GM10248 (cell line): ENCODE measurements around the gene WNK4.

ENCODE experiments used
- CTCF ChIA-PET: fragments of 300-600 bp; sonication (Branson Sonifier 250); formaldehyde crosslinking; extraction: SDS; loops from one replicate; lab custom pipeline; 2021; ENCODE audit warnings: antibody characterized with exemption; lab: Yijun Ruan, JAX
- POLR2A ChIA-PET: fragments of 350-650 bp; sonication (Branson Sonifier 250); formaldehyde crosslinking; extraction: SDS; loops from one replicate; lab custom pipeline; 2020; ENCODE audit warnings: antibody characterized with exemption; lab: Yijun Ruan, JAX
- DNase-seq: peaks from one replicate; pipeline ENCODE4 v3.0.0; 2012; ENCODE audit errors: extremely low spot score
- CTCF ChIP-seq: IDR thresholded peaks from 2 replicates; pipeline ENCODE4 v1.5.1; 2012; ENCODE audit warnings: mild to moderate bottlenecking, low read depth; ENCODE audit errors: extremely low read depth, missing control alignments, control extremely low read depth

Gene WNK4

GRCh38 chr17:42748202-42748907, 32.1 kb upstream of the WNK4 start:
- ChIA-PET POLR2A (no interaction called here), CTCF (interaction anchor here (1.3 to 8.3 kb wide), 4 partner anchors 13 to 276 kb away, joined by 3 to 99 read pairs (median 12); partner anchors contain the start of genes PSMC3IP and RAMP2)
- DNase-seq = no peak
- TF ChIP-seq CTCF = no peak

GRCh38 chr17:42748908-42749798, 31.3 kb upstream of the WNK4 start:
- no peak for DNase-seq
- CTCF ChIA-PET = interaction anchor here (0.9 to 8.3 kb wide), 4 partner anchors 12 to 172 kb away, joined by 3 to 99 read pairs (median 11); partner anchors contain the start of genes PSMC3IP and RAMP2
- POLR2A ChIA-PET = interaction anchor here (0.6 to 0.7 kb wide), 2 partner anchors 144 to 150 kb away, joined by 5 to 7 read pairs; no protein-coding TSS in a partner anchor
- TF ChIP-seq CTCF = no peak

GRCh38 chr17:42750739-42751344, 29.6 kb upstream of the WNK4 start:
- no peak for DNase-seq
- POLR2A ChIA-PET = no interaction called here
- no peak for TF ChIP-seq CTCF
- CTCF ChIA-PET = interaction anchor here (3.2 to 8.3 kb wide), 2 partner anchors 10 to 173 kb away, joined by 17 to 99 read pairs; partner anchors contain the start of genes PSMC3IP and RAMP2

GRCh38 chr17:42751628-42752027, 28.8 kb upstream of the WNK4 start:
- DNase-seq = no peak
- POLR2A ChIA-PET = no interaction called here
- CTCF ChIA-PET = interaction anchor here (0.8 to 8.3 kb wide), 3 partner anchors 9 to 174 kb away, joined by 4 to 99 read pairs (median 17); partner anchors contain the start of genes BECN1, PSMC3IP and RAMP2
- no peak for TF ChIP-seq CTCF

GRCh38 chr17:42754782-42755181, 25.6 kb upstream of the WNK4 start:
- DNase-seq = no peak
- ChIA-PET POLR2A (no interaction called here), CTCF (interaction anchor here (1.4 kb wide), 2 partner anchors 9 to 18 kb away, joined by 3 to 7 read pairs; partner anchors contain the start of gene VPS25)
- TF ChIP-seq CTCF = no peak
